HG03558 (cell line): Measurements from ENCODE around the gene NR1H3.
"Not testable (repeated sequence)": the region's sequence is repeated elsewhere in the genome, so short reads cannot be mapped to it uniquely, and the experiment has no call there.

Source experiments
- ATAC-seq: cut with Tn5 transposase; IDR thresholded peaks from one replicate; pipeline ENCODE4 v1.9.1; 2021; ENCODE audit warnings: moderate number of reproducible peaks; ENCODE audit not compliant: unreplicated experiment; ENCODE audit errors: extremely low read depth

The NR1H3 gene

DNA sequence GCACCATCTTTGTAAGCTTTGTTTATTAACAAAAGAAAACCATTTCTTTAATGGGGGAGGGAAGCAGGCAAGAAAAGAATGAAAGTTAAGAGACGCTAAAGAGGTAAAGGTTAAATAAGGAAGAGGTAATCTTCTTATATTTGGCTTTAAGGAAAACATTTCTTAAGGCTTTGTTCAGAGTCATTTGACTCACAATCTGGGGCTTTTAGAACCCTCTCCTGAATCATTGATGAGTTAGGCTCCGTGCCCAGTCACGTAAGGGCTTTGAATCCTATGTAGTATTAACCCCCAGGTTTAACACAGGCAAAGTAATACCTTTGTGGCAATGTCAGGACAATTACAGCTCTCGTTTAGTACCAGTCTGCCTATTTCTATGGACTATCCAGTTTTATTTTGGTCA lies 38.2 kb downstream of the NR1H3 start:
- ATAC-seq, result no peak

DNA sequence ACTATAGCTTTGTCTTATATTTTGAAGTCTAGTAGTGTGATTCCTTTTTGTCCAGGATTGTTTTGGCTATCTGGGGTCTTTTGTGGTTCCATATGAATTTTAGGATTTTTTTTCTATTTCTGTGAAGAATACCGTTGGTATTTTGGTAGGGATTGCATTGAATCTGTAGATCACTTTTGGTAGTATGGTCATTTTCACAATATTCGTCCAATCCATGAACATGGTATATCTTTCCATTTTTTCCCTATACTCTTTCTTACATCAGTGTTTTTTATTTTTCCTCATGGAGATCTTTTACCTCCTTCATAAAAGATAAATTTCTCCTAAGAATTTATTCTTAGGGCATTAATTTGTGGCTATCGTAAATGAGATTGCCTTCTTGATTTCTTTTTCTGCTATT lies 41.3 kb downstream of the NR1H3 start:
- ATAC-seq, result no peak

DNA sequence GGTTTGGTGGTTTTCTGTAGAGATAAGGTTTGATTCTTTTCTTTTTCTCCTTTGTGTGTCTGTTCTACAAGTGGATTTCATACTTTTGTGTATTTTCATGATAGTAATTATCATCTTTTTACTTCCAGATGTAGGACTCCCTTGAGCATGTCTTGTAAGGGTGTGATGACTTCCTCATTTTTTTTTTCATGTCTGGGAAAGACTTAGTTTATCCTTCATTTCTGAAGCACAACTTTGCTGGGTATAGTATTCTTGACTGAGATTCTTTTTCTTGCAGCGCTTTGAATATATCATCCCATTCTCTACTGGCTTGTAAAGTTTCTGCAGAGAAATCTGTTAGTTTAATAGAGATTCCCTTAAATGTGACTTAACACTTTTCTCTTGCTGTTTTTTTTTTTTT lies 45.1 kb downstream of the NR1H3 start:
- no peak for ATAC-seq

DNA sequence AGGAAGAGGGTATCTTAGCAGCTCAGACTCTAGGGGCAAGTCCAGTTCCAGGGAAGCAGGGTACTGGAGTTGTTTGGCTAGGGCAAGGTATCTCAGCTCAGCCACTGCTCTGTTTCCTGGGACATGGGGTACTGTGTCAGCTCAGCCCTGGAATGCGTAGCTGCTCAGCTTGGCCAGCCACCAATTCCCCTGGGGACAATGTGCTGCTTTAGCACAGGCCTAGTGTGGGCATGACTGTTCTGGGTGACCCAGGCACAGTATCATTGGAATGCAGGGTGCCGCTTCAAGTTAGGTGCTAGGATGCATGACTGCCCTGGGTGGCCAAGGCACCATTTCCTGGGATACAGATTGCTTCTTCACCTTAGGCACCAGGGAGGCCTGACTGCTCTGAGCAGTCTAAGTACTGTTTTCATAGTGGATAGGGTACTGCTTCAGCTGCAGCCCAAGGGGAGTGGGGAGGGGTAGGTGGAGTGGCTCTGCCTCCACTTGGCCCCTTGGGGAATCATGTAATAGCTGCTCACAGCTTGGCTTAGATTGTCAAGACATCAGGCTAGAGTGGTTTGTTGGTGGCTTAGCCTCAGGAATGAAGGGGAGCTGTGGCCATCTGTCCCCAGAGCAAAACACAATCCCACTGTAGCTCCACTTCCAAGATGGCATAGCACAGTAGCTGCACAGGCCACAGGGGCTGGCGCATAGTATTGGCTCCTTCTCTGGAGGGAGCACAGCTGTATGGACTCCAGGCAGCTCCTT lies 48.1 kb downstream of the NR1H3 start:
- ATAC-seq, result no peak

DNA sequence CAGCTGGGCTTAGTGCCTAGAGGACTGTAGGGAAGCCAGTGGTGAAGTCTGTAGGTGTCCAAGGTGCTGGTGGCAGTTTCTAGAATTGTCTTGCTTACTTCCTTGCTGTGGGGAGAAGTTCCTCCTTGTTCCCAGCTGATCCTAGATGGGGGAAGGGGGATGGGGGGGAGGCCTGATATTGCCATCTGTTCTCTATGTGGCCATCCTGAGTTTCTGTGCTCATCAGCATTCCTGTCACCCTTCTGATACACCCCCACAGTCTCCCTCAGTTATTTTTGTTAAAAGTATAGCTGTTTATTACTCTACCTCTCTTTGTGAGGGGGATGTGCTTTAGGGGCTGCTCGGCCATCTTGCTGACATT lies 48.7 kb downstream of the NR1H3 start:
- no peak for ATAC-seq

- ATAC-seq, result no peak
These were observed 50.4 kb downstream of the NR1H3 start for GRCh38 chr11:47308050-47308823.

DNA sequence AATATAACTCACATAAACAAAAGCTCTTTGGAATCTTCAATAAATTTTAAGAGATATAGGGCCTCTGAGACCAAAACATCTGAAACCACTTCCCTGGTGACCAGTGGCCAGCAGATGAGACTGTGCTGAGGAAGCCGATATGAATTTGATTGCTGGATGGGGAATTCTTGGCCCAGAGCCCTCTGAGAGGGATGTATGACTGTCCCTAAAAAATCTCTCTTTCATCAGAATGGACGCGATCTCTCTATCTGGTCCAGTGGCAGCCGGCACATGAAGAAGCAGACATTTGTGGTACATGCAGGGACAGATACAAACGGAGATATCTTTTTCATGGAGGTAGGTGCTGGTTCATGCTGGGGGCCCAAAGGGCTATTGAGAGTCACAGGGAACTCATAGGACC lies 57.2 kb downstream of the NR1H3 start:
- no peak for ATAC-seq

GRCh38 chr11:47316501-47316900 lies 58.7 kb downstream of the NR1H3 start:
- not testable (repeated sequence) for ATAC-seq

GRCh38 chr11:47317064-47317828 lies 59.5 kb downstream of the NR1H3 start:
- no peak for ATAC-seq

- no peak for ATAC-seq
These were observed 60.4 kb downstream of the NR1H3 start for GRCh38 chr11:47318166-47318565.
